Measurements from ENCODE around the gene SLC39A9.

DNA sequence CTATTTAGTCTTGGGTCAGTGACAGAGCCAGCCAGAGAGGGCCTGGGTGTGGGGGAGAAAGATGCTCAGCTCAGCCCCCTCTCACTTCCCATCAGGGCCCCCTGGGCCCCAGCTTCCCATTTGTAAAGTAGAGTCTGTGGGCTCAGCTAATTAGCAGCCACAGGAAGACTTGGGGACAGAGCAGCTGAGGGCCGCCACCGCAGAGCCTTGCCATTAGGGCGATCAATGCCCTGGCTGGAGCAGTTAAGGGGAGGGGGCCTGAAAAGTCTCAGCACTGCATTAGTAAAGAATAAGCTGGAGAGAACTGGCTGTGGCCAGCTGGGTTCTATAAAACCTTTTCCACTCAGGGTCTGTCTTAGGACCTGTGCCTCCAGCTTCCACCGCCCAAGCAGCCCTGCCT, 88.7 kb downstream of the SLC39A9 start:
- TF ChIP-seq, protein P1, sequence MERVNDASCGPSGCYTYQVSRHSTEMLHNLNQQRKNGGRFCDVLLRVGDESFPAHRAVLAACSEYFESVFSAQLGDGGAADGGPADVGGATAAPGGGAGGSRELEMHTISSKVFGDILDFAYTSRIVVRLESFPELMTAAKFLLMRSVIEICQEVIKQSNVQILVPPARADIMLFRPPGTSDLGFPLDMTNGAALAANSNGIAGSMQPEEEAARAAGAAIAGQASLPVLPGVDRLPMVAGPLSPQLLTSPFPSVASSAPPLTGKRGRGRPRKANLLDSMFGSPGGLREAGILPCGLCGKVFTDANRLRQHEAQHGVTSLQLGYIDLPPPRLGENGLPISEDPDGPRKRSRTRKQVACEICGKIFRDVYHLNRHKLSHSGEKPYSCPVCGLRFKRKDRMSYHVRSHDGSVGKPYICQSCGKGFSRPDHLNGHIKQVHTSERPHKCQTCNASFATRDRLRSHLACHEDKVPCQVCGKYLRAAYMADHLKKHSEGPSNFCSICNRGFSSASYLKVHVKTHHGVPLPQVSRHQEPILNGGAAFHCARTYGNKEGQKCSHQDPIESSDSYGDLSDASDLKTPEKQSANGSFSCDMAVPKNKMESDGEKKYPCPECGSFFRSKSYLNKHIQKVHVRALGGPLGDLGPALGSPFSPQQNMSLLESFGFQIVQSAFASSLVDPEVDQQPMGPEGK (CRISPR knock-in tag; IDR thresholded peaks at IDR 0.05; ENCODE audit: borderline replicate concordance): no peak
- TF ChIP-seq OSR1 (CRISPR knock-in tag; IDR thresholded peaks at IDR 0.05): no peak

Measured in SK-N-SH treated with all-trans-retinoic acid at 6 μM for 48 hours (cell line).